MM.1S (cell line): ENCODE data around the gene CPA3.

Source experiments
- DNase-seq: peaks from one replicate; pipeline ENCODE4 v3.0.0-alpha.2; 2015
- H2AFZ ChIP-seq: fragments of 300-600 bp; sonication (generic); 2 replicates; pipeline ENCODE4 v1.6.0; 2016; ENCODE audit warnings: antibody characterized with exemption, low read length
- H3F3A ChIP-seq: fragments of 300-600 bp; sonication (generic); 2 replicates; pipeline ENCODE4 v1.6.1; 2016; ENCODE audit warnings: mild to moderate bottlenecking, antibody characterized with exemption, low read length, moderate library complexity, mixed read lengths; ENCODE audit not compliant: insufficient read depth
- H3K27ac ChIP-seq: fragments of 300-600 bp; sonication (generic); 2 replicates; pipeline ENCODE4 v1.5.1; 2016; ENCODE audit warnings: mild to moderate bottlenecking, low read length
- H3K27me3 ChIP-seq: fragments of 300-600 bp; sonication (generic); replicated peaks from 2 replicates; pipeline ENCODE4 v1.6.0; 2016; ENCODE audit warnings: low read length; ENCODE audit not compliant: insufficient read depth
- H3K36me3 ChIP-seq: fragments of 300-600 bp; sonication (generic); replicated peaks from 2 replicates; pipeline ENCODE4 v1.6.1; 2016; ENCODE audit warnings: mild to moderate bottlenecking, low read length, mixed read lengths; ENCODE audit not compliant: insufficient read depth
- H3K4me1 ChIP-seq: fragments of 300-600 bp; sonication (generic); 2 replicates; pipeline ENCODE4 v1.6.1; 2016; ENCODE audit warnings: low read length, mixed read lengths
- H3K4me2 ChIP-seq: fragments of 300-600 bp; sonication (generic); 2 replicates; pipeline ENCODE4 v1.6.0; 2016; ENCODE audit warnings: low read depth, low read length
- H3K4me3 ChIP-seq: fragments of 300-600 bp; sonication (generic); 2 replicates; pipeline ENCODE4 v1.5.1; 2016; ENCODE audit warnings: low read length, mixed read lengths
- H3K79me2 ChIP-seq: fragments of 300-600 bp; sonication (generic); 2 replicates; pipeline ENCODE4 v1.6.1; 2016; ENCODE audit warnings: mixed run types, low read length, mixed read lengths
- H3K9ac ChIP-seq: fragments of 300-600 bp; sonication (generic); 2 replicates; pipeline ENCODE4 v1.6.1; 2016; ENCODE audit warnings: low read length, mixed read lengths
- H3K9me2 ChIP-seq: fragments of 300-600 bp; sonication (generic); replicated peaks from 2 replicates; pipeline ENCODE4 v1.6.1; 2016; ENCODE audit warnings: mild to moderate bottlenecking, low read length, mixed read lengths; ENCODE audit not compliant: insufficient read depth
- H3K9me3 ChIP-seq: fragments of 300-600 bp; sonication (generic); replicated peaks from 2 replicates; pipeline ENCODE4 v1.6.1; 2016; ENCODE audit warnings: mild to moderate bottlenecking, low read length, mixed read lengths; ENCODE audit not compliant: insufficient read depth
- H4K20me1 ChIP-seq: fragments of 300-600 bp; sonication (generic); 2 replicates; pipeline ENCODE4 v1.6.1; 2016; ENCODE audit warnings: mild to moderate bottlenecking, low read length, moderate library complexity, mixed read lengths; ENCODE audit not compliant: insufficient read depth
- EZH2 ChIP-seq: fragments of 300-600 bp; sonication (generic); optimal IDR thresholded peaks from 2 replicates; pipeline ENCODE3; 2017; ENCODE audit warnings: low read depth, mild to moderate bottlenecking, antibody characterized with exemption, low read length, mixed read lengths
- EZH2phosphoT487 ChIP-seq: fragments of 300-600 bp; sonication (generic); IDR thresholded peaks from 2 replicates; pipeline ENCODE4 v1.6.1; 2018; ENCODE audit warnings: antibody characterized with exemption, low read length
- TF ChIP-seq, protein P1 (sequence below): fragments of 300-600 bp; sonication (generic); IDR thresholded peaks from 2 replicates; pipeline ENCODE4 v1.5.1; 2016; ENCODE audit warnings: antibody characterized with exemption, low read length, mixed read lengths

The CPA3 gene

DNA sequence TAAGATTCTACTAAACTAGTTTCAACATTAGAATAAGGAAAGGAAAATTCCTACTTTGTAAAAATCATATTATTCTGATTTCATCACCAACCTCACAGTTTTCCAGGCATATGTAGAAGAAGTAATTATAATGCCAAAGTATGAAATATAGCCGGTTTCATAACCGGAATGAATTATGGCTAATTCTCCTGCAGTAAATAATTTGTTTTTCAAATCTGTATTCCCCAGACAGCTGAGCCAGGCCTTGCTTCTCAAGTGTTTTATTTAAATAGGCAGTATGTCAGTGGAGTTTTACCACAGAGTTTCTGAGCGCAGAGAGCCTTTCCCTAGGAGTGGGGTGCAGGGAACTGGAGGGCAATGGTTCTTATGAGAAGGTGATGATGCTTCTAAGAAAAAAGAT, 8.7 kb upstream of the CPA3 start:
- TF ChIP-seq EZH2phosphoT487 (no peak), EZH2 (no peak)
- TF ChIP-seq, protein P1, sequence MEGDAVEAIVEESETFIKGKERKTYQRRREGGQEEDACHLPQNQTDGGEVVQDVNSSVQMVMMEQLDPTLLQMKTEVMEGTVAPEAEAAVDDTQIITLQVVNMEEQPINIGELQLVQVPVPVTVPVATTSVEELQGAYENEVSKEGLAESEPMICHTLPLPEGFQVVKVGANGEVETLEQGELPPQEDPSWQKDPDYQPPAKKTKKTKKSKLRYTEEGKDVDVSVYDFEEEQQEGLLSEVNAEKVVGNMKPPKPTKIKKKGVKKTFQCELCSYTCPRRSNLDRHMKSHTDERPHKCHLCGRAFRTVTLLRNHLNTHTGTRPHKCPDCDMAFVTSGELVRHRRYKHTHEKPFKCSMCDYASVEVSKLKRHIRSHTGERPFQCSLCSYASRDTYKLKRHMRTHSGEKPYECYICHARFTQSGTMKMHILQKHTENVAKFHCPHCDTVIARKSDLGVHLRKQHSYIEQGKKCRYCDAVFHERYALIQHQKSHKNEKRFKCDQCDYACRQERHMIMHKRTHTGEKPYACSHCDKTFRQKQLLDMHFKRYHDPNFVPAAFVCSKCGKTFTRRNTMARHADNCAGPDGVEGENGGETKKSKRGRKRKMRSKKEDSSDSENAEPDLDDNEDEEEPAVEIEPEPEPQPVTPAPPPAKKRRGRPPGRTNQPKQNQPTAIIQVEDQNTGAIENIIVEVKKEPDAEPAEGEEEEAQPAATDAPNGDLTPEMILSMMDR = no peak
- Histone ChIP-seq H3K9ac (no peak overlapping the region), H3K9me2 (no peaks in the 10 kb centered on the region)

GRCh38 chr3:148857316-148857715, 7.8 kb upstream of the CPA3 start:
- Histone ChIP-seq H3K27ac (no peak overlapping the region), H3K9me2 (no peaks in the 10 kb centered on the region), H3K9ac (no peak overlapping the region), H3K27me3 (no peaks in the 10 kb centered on the region), H3F3A (peaks cover 5% of the 10 kb centered on the region; the same call in 1 of the 2 replicates), H3K4me2 (no peak overlapping the region), H3K79me2 (no peaks in the 10 kb centered on the region), H3K4me3 (no peak overlapping the region), H2AFZ (no peak overlapping the region), H3K4me1 (peaks cover 14% of the 10 kb centered on the region), H4K20me1 (no peaks in the 10 kb centered on the region), H3K36me3 (no peaks in the 10 kb centered on the region), H3K9me3 (no peaks in the 10 kb centered on the region)
- no peak for DNase-seq
- no peak for TF ChIP-seq EZH2phosphoT487
- TF ChIP-seq EZH2 = no peak
- TF ChIP-seq, protein P1 = no peak

More for the DNA sequence above, 8.7 kb upstream of the CPA3 start:
- no peak overlapping the region for H3K4me2 ChIP-seq
- H3K79me2 ChIP-seq = no peaks in the 10 kb centered on the region
- H3K27me3 ChIP-seq = no peaks in the 10 kb centered on the region
- no peaks in the 10 kb centered on the region for H3K36me3 ChIP-seq
- DNase-seq = no peak
- H3K9me3 ChIP-seq = no peaks in the 10 kb centered on the region
- peaks cover 14% of the 10 kb centered on the region for H3K4me1 ChIP-seq
- no peak overlapping the region for H3K27ac ChIP-seq
- H3F3A ChIP-seq = peaks cover 5% of the 10 kb centered on the region; the same call in 1 of the 2 replicates
- no peaks in the 10 kb centered on the region for H4K20me1 ChIP-seq
- no peak overlapping the region for H2AFZ ChIP-seq
- H3K4me3 ChIP-seq = no peak overlapping the region

DNA sequence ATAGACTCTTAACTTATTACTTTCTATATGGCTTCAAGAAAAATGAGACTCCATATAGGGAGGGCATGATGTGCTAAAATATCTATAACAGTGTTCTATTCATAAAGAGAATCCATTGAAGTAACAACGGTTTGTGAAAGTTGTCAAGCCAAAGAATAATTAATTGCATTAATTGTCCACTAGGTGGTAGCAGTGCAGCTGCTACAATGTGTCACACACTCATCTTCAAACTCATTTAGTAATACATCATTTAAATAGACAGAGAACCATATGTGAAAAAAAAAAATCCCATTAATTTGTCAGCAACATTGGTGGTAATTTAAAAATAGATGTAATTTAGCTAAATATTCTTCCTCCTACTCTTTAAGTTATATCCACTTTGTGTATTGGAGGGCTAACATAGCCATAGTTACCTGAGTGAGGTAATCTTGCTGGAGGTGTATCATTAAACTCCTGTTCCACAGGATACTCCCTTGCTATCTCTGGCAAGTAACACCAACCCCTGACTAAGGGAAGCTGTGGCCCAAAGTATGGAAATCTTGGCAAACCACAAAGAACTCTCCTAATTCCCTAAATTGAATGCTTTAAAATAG, 3.7 kb upstream of the CPA3 start:
- Histone ChIP-seq H3K4me1 (no peaks in the 10 kb centered on the region), H3K79me2 (no peaks in the 10 kb centered on the region), H3K27me3 (no peaks in the 10 kb centered on the region), H3K9me3 (no peaks in the 10 kb centered on the region), H3K9me2 (no peaks in the 10 kb centered on the region), H3K27ac (no peak overlapping the region), H4K20me1 (no peaks in the 10 kb centered on the region), H2AFZ (no peak overlapping the region), H3K36me3 (no peaks in the 10 kb centered on the region), H3K9ac (no peak overlapping the region), H3K4me3 (no peak overlapping the region), H3F3A (no peaks in the 10 kb centered on the region), H3K4me2 (no peak overlapping the region)
- TF ChIP-seq, protein P1 = peak; percentile 72
- TF ChIP-seq EZH2phosphoT487 = no peak
- DNase-seq = peak; percentile 58
